CD1c-positive myeloid dendritic cell (primary cell): ENCODE results near the gene TRPM3.

ENCODE experiments used
- DNase-seq: peaks from one replicate; pipeline ENCODE4 v3.0.0-alpha.2; 2016; ENCODE audit errors: extremely low spot score

Gene TRPM3

DNA sequence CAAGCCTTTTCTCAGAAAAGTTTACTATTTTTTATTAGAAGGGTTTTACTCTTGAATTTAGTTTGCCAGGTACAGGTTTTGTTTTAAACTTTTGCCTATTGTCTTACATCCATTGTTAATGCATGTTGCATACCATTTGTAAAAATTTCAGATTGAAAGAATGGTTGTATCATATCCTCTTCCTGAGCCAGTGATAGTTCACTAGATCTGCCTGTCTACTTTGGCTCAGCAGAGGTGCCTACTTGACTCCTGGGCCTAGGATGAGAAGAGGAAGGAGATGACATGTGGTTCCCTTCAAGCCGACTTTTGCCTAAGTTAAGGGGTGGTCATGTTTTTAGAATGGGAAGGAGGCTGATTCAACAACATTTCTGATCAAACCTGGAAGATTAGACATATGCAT lies 232.9 kb downstream of the TRPM3 start:
- DNase-seq = no peak

DNA sequence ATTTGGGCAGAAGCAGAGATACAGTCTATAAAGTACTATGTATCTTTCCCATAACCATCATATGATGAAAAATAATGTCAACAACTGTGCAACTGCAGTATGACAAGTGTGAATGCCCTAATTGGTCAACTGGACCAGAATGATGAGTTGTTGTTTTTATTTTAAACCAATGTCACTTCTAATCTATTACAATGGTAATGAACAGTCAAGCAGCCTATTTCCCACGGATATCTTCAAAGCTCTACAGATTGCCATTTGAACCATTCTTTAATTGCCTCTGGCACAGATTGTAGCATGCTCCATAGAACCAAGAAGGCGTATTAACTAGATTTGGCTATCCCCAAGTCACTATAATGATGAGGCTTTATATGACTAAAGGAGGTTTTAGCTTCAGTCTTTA lies 233.6 kb downstream of the TRPM3 start:
- no peak for DNase-seq

DNA sequence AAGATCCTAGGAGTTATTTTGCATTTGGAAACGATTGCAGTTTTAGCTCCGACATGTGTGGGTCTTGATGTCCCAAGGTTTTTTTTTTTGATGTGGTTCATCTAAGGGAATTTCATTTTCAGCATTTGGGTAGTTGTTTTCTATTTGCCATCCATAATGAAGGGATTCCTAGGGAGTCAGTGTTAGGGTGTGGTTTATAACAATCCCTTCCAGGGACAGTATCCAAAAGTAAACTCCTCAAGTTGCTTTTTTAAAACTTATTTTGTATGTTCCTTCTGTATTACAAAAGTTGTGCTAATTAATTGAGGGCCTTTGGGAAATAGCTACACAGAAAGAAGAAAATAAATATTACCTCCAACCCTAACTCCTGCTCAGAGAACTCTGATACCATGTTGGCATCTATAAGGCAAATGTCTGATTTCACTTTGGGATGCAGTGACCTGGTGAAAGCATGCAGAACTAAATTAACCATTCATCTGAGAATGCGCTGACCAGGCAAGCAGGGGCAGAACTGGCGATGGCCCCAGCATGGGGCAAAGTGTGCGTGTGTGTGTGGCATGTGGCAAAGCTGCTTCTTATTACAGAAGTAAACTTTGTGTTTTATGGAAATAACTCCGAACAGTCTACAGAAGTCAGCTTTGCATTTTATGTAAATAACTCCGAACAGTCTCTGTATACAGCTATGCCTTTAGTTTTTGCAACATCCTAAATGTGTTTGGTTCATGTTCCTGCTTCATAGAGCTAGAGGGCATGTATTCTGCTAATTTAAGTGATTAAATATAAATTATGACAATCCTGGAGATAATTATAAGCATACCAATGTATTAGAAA lies 237.2 kb downstream of the TRPM3 start:
- DNase-seq = no peak

DNA sequence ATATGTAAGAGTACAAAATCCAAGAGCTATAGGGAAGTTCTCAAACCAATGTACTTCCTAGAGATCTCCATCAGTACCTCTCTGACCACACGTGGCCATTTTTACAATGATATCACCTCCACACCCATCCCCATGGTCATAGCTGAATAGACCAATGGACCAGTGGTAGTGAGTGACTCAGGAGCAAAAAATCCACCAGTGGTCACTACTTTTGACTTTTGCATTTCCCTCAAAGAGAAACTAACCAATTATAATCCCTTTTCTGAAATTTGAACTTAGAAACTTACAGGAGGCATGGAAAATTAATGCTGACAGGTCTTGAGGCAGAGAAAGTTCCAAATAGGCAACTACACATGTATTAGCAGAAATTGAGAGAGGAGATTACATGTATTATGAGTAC lies 238.4 kb downstream of the TRPM3 start:
- no peak for DNase-seq

DNA sequence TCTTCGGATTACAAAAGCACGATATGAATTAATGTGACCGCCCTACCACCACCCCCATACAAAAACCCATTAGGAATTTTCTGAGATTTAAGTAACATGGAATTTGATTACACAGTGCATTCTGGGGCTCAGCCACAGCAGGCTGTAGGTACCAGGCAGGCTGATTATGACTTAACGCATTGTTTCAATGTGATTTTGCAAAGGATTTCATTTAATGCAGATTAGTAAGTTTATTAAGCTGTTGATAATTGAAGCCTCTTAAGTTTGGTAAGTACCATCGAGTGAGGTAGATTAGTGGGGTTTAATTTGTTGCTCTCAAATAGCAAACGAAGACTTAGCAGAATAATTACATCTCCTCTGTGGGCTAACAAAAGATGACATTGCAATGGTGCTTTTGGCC lies 240.1 kb downstream of the TRPM3 start:
- DNase-seq = no peak

DNA sequence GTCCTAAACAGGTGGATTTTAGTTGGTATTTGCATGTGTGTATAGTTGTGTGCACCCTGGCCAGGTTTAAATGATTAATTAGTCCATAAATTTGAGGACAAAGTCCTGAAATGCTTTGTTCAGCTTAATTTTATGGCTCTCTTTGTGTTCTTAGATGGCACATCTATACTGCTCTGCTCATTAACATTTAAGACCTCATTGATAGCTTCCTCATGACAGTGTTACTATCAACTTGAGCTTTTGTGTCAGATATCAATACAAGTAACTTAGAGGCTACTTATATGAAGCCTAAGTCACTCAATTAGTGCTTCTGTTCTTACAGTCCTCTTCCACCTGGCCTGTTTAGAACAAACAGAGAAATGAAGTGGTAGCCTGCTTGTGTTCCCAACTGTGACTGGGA lies 240.9 kb downstream of the TRPM3 start:
- no peak for DNase-seq

DNA sequence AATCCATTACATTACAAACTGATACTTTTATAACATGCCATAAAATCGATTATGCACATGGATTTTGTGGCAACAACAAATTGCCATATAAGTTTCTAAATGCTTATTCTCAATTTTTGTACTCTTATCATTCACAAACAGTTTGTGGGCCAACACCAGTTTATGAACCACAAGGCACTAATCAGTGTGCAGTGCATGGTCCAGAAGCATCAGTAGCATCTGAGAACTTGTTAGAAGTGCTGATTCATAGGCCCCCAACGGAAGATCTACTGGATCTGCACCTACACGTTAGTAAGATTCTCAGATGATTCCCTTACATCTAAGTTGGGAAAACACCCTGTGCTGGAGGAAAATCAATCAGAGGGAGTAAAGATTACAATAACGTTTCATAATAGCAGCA lies 242.8 kb downstream of the TRPM3 start:
- DNase-seq = no peak

DNA sequence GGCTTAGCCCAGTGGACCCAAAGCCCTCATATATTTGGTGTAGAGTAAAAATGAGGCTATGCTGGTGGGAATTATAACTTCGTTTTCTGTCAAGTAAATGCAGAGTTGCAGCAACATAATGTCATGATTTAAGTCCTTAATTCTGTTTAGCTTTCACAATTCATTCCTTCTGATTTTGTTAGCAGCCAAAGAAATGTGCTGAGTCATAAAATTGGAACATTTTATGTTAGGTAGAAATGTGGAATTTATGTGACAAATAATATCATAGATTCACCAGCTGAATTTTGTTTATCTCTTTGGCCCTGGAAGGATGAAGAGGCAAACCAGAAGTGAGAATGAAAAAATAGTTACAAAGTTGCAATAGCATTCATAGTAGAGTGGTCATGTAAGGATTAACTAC lies 247.0 kb downstream of the TRPM3 start:
- DNase-seq = no peak

DNA sequence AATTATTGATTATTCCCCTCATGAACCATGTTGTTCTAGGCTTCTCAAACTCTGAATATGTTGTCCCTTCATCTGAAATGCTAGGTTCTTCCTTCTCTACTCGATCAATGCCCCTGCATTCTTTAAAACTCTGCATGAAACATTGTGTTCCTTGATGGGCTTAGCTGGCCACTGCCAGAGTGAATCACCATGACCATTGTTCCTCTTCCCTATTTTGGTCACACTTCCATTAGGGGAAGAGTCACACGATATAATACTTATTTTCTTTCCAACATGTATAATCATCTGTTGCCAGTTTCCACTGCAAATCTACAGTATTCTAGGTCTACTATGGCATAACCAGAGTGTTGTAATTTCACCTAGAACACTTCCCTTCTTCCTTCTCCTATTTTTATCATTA lies 247.9 kb downstream of the TRPM3 start:
- peak; percentile 8 for DNase-seq

DNA sequence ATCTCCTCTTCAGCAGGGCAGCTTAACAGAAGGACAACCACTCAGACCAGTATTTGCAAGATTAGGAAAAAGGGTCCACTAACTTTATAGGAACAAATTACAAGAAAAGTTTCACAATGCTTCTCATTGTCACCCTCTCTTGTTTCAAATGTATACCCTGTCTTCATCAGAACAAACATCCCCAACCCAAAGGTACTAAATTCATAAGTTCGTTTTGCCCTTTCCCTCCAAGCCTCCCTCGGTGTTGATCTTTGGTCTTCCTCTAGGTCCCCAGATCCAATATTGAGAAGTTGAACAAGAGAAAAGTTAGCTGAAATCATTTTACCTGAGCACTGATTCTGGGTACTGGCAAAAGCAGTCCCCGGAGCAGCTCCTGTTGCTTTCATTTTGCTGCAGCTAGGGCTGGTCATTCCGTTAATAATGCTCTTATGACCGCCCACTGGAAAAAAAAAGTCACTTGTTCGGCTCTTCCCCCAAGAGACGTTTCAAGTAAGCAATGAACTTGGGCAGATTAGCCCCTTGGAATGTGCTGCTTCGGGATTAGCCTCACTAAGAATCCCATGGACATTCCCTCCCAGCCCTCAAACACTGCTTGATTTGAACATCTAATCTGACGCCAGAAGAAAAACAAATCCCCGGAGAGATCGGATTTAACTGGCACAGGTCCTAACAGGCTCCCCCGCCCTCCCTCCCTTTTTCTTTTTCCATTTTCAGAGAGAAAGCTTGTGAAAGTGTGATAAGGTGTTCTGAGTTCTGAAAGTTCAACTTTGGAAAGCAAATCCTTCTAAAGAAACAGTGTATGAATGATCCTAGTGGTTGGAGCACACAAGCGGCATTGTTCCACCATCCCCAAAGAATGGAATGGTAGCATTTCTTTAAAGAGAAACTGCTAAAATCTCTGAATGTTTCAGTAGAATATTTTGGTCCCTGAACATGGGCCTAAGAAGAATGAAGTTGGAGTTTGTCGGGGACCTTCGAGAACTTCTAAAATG lies 252.5 kb downstream of the TRPM3 start:
- DNase-seq = no peak

DNA sequence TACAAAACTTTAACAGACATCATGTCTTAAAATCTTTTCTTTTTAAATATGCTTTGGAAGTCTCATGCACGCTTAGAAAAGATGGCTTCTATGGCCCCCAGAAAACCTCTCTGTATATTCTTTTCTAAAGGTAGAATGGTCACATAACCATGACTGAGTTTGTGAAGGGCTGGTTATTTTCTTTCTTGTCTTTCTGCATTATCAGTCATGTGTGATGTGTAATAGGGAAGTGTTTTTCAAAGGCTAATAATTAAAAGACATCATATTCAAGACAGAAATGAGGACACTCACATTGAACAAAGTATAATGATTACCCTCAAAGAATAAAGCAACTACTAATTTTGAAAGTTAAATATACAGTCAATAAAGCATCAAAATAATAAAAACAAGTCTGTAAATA lies 253.4 kb downstream of the TRPM3 start:
- DNase-seq = no peak

DNA sequence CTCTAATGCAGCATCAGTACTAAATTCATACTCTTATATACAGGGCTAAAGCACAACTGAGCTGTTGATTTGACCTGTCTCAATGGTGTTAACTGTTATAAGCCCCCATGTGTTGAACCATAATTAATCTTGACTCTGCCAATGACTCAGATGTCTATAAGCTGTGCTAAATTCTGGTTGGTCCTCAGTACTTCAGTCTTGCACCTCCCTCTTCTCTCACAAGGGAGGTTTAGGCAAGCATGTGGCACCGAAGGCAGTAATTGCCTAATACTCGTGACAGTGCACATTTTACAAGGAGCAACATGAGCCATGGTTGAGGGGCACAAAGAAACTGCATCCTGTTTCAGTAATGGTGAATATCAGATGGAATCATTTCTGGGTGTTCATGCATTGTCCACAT lies 255.9 kb downstream of the TRPM3 start:
- DNase-seq = no peak

DNA sequence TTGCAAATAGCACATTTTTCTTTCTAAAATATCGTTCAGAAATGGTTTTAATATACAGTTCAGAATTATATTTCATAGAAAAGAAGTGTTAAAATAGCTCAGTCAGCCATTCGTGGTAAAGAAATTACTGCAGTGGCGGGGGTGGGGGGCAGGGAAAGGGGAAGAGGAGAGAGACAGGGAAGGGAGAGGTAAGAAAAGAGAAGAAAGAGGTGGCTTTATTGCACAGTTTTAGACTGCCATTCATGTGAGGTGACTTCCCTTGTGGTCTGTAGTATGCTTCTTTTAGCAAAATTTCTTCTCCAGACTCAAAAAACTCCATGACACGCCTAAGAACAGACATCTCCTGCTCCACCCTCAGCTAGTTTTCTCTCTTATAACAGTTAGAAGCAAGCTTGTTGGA lies 259.6 kb downstream of the TRPM3 start:
- no peak for DNase-seq

DNA sequence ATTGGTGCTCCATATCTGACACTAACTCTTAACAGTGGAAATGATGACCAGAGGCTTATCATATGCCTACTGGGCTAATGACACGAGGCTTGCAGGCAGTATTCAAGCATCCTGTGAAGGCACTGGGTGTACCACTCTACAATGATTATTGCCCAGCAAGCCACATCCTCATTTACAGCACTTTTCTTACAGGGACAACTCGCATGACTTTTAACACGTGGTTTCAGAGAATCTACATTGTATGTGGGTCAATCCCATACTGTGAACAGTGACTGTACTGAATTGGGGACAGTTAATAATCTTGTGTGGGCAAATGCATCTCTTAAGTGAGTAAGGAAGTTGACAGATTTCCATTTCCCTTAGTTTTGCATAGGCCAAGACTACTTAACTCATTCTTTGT lies 260.0 kb downstream of the TRPM3 start:
- no peak for DNase-seq

DNA sequence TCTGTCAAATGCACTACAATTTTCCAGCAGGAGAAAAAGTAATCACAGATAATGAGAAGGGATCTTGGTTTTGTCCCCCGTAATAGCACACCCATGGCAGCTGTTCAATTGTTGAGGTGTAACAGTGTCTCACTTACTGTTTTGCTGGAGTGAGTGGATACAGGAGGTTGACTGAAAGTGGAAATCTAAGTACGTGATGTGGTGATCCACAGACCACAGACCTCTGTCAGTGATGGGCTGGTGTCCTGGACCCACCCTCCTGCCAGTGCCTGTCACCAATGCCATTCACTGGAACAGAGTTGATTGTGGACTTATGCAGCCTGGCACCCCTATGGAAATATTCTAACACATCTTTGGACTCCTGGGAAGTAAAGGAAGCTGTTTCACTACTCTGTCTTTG lies 261.7 kb downstream of the TRPM3 start:
- no peak for DNase-seq

DNA sequence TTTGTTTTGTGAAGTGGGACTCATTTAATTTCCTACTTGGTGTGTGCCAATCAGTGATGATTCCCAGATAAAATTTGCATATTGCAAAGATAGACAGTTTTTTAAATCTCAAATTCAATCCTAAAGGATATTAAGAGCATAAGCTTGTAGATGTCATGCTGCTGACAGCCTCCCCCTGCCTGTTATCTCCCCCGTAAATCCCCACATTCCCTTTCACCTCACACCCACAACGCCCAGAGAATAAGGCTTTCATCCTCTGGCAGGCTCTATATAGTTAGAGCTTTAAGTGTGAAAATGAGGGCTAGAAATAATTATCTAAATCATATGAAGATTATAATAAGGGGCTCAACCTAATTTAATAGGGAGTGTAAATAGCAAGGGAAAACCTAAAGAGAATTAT lies 265.0 kb downstream of the TRPM3 start:
- DNase-seq = no peak

DNA sequence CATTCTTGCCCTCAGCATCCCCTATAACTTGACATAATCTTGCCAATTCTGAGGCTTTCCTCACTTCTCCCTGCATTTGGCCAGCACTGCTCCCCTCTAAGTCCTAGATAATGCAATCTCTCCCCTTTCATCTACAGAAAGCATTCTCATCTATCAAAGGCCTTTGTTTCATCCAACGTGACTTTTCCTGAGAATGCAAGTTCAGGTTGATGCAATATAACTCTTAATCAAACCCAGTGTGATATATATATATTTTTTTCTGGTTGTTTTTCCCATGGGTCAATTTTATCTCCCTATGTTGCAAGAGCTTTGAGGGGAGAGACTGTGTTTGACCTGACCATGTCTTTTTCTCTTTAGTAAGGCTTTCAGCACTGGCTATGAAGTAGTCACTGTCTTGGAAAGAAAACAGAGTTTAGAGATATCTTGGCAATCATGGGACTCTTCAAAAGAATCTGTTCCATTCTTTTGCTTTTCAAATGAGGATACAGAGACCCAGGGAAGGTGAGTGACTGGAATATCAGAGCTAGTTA lies 268.6 kb downstream of the TRPM3 start:
- DNase-seq = no peak

DNA sequence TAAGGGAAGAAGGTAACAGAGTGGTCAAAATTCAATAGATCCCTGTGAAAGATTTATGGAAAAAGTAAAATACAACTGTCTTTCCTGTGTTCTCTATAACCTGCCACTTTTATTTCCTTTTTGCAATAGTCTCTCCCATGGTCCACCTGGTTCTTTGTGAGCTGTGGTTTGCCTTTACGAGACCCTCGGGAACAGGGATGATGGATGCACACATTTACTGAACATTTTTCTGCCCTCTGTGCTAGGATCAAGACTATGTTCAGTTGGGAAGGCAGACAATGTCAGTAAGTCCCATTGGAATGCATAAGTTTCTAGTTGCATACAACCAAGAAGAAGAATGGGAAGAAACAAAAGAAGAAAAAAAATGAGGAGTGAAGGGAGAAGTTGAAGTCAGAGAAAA lies 281.2 kb downstream of the TRPM3 start:
- no peak for DNase-seq

DNA sequence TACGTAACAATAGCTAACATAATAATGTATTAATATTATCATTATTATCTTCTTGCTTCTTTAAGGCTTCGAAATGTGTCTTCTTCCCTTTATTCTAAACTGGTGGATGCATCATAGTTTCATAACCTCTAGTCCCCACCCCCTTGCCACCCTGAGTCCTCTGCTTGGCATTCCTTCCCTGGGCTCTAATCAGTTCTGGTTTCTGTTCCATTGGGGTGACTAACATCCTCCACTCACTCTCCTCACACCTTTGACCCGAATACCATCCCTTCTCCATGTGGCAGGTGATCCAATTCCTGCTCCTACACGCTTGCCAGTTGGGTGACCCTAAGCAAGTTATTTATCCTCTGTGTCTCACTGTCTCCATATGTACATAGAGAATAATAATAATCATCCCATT lies 286.1 kb downstream of the TRPM3 start:
- DNase-seq = no peak

DNA sequence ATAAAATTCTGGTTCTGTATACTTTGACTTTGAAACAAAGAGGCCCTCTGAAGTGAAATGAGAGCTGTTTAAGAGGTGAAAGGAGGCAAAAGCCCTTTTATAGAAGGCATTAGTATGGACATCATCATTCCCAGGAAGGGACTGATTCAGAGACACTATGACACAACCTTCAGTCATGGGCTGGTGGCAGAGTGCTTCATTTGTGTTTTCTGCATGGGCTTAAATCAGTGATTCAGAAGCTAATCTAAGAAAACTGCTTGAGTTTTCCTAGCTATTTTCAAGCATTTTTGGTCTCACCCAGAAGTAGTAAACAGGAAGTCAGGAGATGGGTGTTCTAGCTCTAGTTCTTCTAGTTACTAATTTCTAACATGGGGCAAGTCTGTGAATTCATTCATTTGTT lies 288.9 kb downstream of the TRPM3 start:
- no peak for DNase-seq

DNA sequence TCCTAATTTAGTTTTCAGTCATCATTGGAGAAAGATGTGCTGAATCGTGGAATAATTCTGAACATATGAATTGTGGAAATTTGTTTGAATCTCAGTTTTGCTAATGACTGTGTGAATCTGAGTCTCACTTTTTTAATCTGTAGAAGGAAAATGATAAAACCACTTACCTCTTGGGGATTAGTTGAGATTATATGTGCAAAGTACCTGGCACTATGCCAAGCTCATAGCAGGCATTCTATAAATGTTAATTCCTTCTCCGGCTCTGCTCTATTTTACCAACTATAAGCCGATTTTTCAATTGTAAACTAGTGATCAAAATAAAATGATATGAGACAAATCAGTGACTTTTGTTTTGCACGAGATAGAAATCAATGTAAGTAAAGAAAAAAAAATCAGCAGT lies 290.8 kb downstream of the TRPM3 start:
- no peak for DNase-seq

DNA sequence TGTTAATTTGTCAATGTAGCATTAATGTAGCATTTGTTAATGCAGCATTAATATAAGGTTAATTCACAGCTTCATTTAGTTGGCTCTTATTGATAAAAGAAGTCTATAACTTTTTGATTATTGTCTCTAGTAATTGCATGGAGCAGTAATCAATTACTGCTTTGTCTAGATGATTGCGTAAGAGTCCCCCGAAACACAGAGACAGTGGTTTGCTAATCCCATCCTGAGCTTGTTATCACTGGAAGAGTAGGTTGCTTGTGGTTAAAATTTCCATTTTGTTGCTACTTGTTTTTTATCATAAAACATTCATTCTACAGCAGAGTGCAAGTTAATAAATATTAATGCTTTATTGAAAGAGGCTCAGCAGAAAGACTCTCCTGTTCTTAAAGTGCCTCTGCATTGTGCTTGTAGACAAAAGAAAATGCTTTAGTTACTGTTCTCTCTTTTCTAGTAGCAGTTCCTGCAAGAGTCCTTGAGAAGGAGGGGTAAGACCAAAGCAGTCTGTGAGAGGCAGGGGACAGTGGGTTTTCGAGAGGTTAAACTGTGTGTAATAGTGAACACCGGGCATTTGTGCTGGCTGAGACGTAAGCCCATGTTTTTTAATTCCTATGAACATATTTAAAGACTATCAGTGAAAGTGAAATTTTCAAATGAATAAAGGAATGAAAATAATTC lies 291.7 kb downstream of the TRPM3 start:
- DNase-seq = no peak
